ENCODE results near the gene SETX. TPM values are rescaled to one million over a fixed set of nuclear protein-coding genes. Genes with fewer than 3 reads are reported as not detected.

SETX gene
- total and polyA plus RNA-seq, 2 of the 13 experiments (the other 11 are each of a cell fraction or from before 2014, with no cell fraction given), result 13.2 to 39.0 TPM

GRCh38 chr9:132235125-132235524, 119.7 kb downstream of the SETX start (continued):
- TF ChIP-seq, protein P1, sequence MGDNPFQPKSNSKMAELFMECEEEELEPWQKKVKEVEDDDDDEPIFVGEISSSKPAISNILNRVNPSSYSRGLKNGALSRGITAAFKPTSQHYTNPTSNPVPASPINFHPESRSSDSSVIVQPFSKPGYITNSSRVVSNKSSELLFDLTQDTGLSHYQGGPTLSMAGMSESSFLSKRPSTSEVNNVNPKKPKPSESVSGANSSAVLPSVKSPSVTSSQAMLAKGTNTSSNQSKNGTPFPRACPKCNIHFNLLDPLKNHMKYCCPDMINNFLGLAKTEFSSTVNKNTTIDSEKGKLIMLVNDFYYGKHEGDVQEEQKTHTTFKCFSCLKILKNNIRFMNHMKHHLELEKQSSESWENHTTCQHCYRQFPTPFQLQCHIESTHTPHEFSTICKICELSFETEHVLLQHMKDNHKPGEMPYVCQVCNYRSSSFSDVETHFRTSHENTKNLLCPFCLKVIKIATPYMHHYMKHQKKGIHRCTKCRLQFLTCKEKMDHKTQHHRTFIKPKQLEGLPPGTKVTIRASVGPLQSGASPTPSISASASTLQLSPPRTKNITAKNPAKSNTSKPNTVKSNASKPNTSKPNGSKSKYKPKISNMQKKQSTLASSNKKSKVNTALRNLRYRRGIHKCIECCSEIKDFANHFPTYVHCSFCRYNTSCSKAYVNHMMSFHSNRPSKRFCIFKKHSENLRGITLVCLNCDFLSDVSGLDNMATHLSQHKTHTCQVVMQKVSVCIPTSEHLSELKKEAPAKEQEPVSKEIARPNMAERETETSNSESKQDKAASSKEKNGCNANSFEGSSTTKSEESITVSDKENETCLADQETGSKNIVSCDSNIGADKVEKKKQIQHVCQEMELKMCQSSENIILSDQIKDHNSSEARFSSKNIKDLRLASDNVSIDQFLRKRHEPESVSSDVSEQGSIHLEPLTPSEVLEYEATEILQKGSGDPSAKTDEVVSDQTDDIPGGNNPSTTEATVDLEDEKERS (CRISPR knock-in tag; IDR thresholded peaks at IDR 0.05), result no peak
- TF ChIP-seq ZZZ3 (CRISPR knock-in tag; IDR thresholded peaks at IDR 0.05; ENCODE audit: borderline replicate concordance), result no peak
- no peak for TF ChIP-seq ZNF121 (CRISPR knock-in tag; IDR thresholded peaks at IDR 0.05)
- no peak for TF ChIP-seq CHD2 (IDR thresholded peaks at IDR 0.05; ENCODE audit: low read depth, low read length)
- TF ChIP-seq ZNF790 (CRISPR knock-in tag; IDR thresholded peaks at IDR 0.05; ENCODE audit: borderline replicate concordance), result no peak
- TF ChIP-seq ZNF839 (CRISPR knock-in tag; IDR thresholded peaks at IDR 0.05; ENCODE audit: borderline replicate concordance), result no peak

DNA sequence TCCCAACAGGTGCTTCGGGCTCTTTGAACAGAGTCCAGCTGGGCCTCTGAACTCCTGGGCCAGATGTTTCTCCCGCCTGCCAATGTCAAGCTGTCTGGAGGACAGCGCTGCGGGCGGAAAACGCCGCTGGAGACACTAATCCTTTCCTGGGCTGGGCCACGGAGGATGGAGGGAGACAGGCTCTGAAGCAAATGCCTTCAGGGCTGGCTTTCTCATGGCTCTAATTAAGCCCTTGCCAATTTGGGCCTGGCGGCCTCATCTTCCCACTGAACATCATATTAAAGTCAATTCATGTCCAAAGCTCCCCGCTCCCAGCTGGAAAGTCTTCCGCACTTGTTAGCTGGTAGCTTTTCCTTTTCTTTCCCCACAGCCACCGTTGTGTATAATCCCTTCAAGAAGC, 120.3 kb downstream of the SETX start:
- H3K27me3 ChIP-seq (ENCODE audit: control insufficient read depth in 1 of 2, insufficient read depth in 2 of 2, low read length in 2 of 2), result peaks cover 5 to 70% of the 10 kb centered on the region in 2 experiments; a peak in 3 of 5 replicates
- no peaks in the 10 kb centered on the region for H3K9me3 ChIP-seq (ENCODE audit: low read length)
- H2AFZ ChIP-seq (ENCODE audit: low read length), result no peak overlapping the region
- BruUV-seq (replicated peaks), result no TSS peak
- no peaks in the 10 kb centered on the region for H3K4me1 ChIP-seq (ENCODE audit: insufficient read depth, low read length)
- no peak overlapping the region for H3K4me2 ChIP-seq (ENCODE audit: low read depth, low read length)
- peaks cover 11% of the 10 kb centered on the region; the same call in 1 of the 2 replicates for H4K20me1 ChIP-seq (ENCODE audit: insufficient read depth, low read length)
- ChIA-PET POLR2A (no interaction called here), CTCF (ENCODE audit: low intra/inter-chr PET ratio, low total read pairs) (no interaction called here)
- no peaks in the 10 kb centered on the region for H3K79me2 ChIP-seq (ENCODE audit: insufficient read depth, low read length)
- no peak for ATAC-seq
- no peak overlapping the region for H3K9ac ChIP-seq (ENCODE audit: insufficient read depth, low read depth, low read length)
- no peak for TF ChIP-seq BATF2 (CRISPR knock-in tag; IDR thresholded peaks at IDR 0.05)
- TF ChIP-seq HHEX (CRISPR knock-in tag; IDR thresholded peaks at IDR 0.05), result no peak
- TF ChIP-seq HINFP (CRISPR knock-in tag; IDR thresholded peaks at IDR 0.05; ENCODE audit: low read depth), result no peak
- no peak for TF ChIP-seq ZBTB26 (CRISPR knock-in tag; IDR thresholded peaks at IDR 0.05; ENCODE audit: borderline replicate concordance)
- no peak for TF ChIP-seq ATF7-NPFF (CRISPR knock-in tag; IDR thresholded peaks at IDR 0.05; ENCODE audit: low read depth)
- no peak for TF ChIP-seq NFKB2 (CRISPR knock-in tag; IDR thresholded peaks at IDR 0.05; ENCODE audit: borderline replicate concordance)
- TF ChIP-seq HOXD1 (CRISPR knock-in tag; IDR thresholded peaks at IDR 0.05), result no peak
- TF ChIP-seq ZMYM4 (CRISPR knock-in tag; IDR thresholded peaks at IDR 0.05), result no peak
- in situ Hi-C loops (cut with HindIII; ENCODE audit: extremely low pct_ligation_motif_present, low pct_unique_long_range_greater_than_20kb), result loop anchor here (25.0 kb wide), 1 partner anchor 647 kb away; no protein-coding TSS in a partner anchor
- H3K27ac ChIP-seq (ENCODE audit: extremely low read length, insufficient read depth, low read length), result no peak overlapping the region
- 65% methylated on average over 10 of the region's 12 CpGs for WGBS (ENCODE audit: low lambda C conversion rate)
- H3K4me3 ChIP-seq (replicated peaks in 1 of 3; ENCODE audit: insufficient read depth in 1 of 3, low read depth in 2 of 3, low read length in 3 of 3), result no peak overlapping the region
- intact Hi-C loops (cut with micrococcal nuclease; ENCODE audit: unreplicated experiment), result no loop called here
- H3K36me3 ChIP-seq (replicated peaks in 1 of 2; ENCODE audit: control insufficient read depth in 1 of 2, insufficient read depth in 2 of 2, low read length in 2 of 2), result no peaks in the 10 kb centered on the region
- no peak for DNase-seq (ENCODE audit: low spot score)
- no peak for FAIRE-seq
